Activated CD8-positive, alpha-beta T cell treated with anti-CD3 and anti-CD28 coated beads for 36 hours (primary cell): Measurements from ENCODE around the gene PCMTD2. TPM values are rescaled to one million over a fixed set of nuclear protein-coding genes. Genes with fewer than 3 reads are reported as not detected.

Source experiments
- ATAC-seq: fragments of 200-7000 bp; cut with Tn5 transposase; one replicate; pipeline ENCODE4 v1.10.0; 2021; ENCODE audit warnings: mild to moderate bottlenecking, moderate library complexity
- CTCF ChIA-PET: fragments of 350-600 bp; sonication (Branson Sonifier 250); formaldehyde crosslinking; loops from one replicate; lab custom pipeline; 2021; ENCODE audit warnings: antibody characterized with exemption; lab: Charles Lee
- POLR2A ChIA-PET: fragments of 350-600 bp; sonication (Branson Sonifier 250); formaldehyde crosslinking; loops from one replicate; lab custom pipeline; 2021; ENCODE audit warnings: antibody characterized with exemption; lab: Charles Lee
- DNase-seq: peaks from one replicate; pipeline ENCODE4 v3.0.0-alpha.2; 2020
- H3K27ac Mint-ChIP-seq: one replicate; pipeline ENCODE4 v1.8.0; 2021; ENCODE audit warnings: mild to moderate bottlenecking, mixed read lengths
- H3K27me3 Mint-ChIP-seq: one replicate; pipeline ENCODE4 v1.8.0; 2021; ENCODE audit warnings: mixed read lengths
- H3K36me3 Mint-ChIP-seq: one replicate; pipeline ENCODE4 v1.8.0; 2021; ENCODE audit warnings: low read depth, mixed read lengths
- H3K4me1 Mint-ChIP-seq: one replicate; pipeline ENCODE4 v1.8.0; 2021; ENCODE audit warnings: low read depth, mixed read lengths
- H3K4me3 Mint-ChIP-seq: one replicate; pipeline ENCODE4 v1.8.0; 2021; ENCODE audit warnings: mild to moderate bottlenecking, moderate library complexity, mixed read lengths
- H3K9me3 Mint-ChIP-seq: one replicate; pipeline ENCODE4 v1.8.0; 2021; ENCODE audit warnings: mixed read lengths
- intact Hi-C: fragments of 100-400 bp; cut with micrococcal nuclease; formaldehyde crosslinking; loops from one replicate; pipeline ENCODE4 v1.10.0; 2022
- total RNA-seq, 2 experiments: library from RNA; stranded (reverse); gene quantifications; one replicate each; pipeline ENCODE4 v1.2.3, GENCODE V29; 2021
- TF ChIP-seq, protein P1 (sequence below): fragments of 200-600 bp; IDR thresholded peaks from one replicate; pipeline ENCODE4 v1.8.0; 2022; ENCODE audit warnings: antibody characterized with exemption, mild to moderate bottlenecking

Gene PCMTD2
- total RNA-seq, 2 experiments from 2014 or later: 26.0 to 28.6 TPM

DNA sequence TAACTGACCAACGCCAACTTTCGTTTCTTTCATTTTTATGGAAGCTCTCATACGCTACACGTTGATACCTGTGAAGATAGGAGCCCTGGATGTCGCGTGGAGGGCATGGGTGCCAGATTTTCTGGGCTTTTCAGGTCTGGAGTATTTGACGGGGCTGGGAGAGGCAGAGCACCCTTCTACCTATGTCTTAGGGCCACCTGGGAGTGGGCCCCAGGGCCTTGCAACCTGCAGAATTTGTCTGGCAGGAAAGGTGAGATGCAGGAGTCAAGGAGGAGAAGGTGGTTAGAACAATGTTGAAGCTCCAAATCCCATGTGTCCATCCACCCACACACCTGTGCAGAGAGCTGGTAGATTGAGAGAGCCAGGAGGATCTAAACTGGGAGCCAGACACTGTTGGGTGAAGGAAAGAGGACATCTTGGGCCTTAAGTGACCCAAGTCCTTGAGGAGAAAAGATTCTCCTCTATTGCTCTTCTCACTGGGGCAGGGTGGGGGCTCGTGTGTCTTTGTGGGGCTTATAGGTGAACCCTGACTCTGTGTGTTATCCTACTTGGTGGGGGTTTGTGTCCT is 27.4 kb upstream of the PCMTD2 start:
- POLR2A ChIA-PET: no interaction called here

DNA sequence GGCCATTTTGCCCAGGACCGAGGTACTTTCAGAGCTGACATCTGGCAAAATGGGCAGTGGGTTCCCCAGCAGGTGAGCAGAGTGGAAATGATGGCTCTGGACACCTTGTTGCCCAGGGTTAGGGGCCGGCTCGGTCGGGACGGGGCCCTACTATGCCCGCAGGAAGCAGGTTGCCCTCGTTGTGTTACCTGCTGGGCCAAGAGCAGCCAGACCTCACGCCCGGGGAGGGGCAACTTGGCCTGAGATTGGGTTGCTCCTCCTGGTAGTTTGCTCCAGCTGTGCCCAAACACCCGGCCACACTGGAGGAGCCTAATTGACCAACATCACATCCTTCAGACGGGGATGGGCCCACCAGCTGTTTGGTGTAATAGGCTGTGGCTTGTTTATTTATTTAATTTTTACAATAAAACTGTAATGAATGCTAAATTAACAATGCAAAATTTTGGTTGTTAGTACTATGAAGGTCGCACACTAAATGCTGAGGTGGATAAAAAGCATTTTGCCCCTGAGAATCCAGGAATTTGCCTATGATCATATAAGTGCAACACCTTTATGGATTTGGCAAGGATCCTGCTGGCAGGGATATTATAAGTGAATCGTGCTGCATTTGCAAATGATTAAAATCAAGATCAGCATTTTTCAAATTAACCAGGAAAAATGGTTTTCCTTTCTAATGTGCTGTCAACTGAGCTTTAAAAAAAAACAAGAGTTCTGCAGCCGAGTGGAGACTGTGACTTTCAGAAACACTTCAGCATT is 26.6 kb upstream of the PCMTD2 start:
- no peaks in the 10 kb centered on the region for H3K36me3 Mint-ChIP-seq
- H3K4me3 Mint-ChIP-seq: no peak overlapping the region
- ATAC-seq (no peak), DNase-seq (no peak)
- H3K27me3 Mint-ChIP-seq: no peaks in the 10 kb centered on the region
- TF ChIP-seq, protein P1, sequence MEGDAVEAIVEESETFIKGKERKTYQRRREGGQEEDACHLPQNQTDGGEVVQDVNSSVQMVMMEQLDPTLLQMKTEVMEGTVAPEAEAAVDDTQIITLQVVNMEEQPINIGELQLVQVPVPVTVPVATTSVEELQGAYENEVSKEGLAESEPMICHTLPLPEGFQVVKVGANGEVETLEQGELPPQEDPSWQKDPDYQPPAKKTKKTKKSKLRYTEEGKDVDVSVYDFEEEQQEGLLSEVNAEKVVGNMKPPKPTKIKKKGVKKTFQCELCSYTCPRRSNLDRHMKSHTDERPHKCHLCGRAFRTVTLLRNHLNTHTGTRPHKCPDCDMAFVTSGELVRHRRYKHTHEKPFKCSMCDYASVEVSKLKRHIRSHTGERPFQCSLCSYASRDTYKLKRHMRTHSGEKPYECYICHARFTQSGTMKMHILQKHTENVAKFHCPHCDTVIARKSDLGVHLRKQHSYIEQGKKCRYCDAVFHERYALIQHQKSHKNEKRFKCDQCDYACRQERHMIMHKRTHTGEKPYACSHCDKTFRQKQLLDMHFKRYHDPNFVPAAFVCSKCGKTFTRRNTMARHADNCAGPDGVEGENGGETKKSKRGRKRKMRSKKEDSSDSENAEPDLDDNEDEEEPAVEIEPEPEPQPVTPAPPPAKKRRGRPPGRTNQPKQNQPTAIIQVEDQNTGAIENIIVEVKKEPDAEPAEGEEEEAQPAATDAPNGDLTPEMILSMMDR: no peak
- H3K4me1 Mint-ChIP-seq: peaks cover 23% of the 10 kb centered on the region
- no peak overlapping the region for H3K27ac Mint-ChIP-seq
- ChIA-PET CTCF (no interaction called here), POLR2A (no interaction called here)
- no peaks in the 10 kb centered on the region for H3K9me3 Mint-ChIP-seq
- intact Hi-C loops: no loop called here

More for the DNA sequence above, 27.4 kb upstream of the PCMTD2 start:
- DNase-seq: no peak
- H3K36me3 Mint-ChIP-seq: no peaks in the 10 kb centered on the region
- no peak for ATAC-seq
- TF ChIP-seq, protein P1: no peak
- H3K27me3 Mint-ChIP-seq: no peaks in the 10 kb centered on the region
- no peak overlapping the region for H3K4me3 Mint-ChIP-seq
- no peaks in the 10 kb centered on the region for H3K9me3 Mint-ChIP-seq
- CTCF ChIA-PET: no interaction called here
- peaks cover 19% of the 10 kb centered on the region for H3K4me1 Mint-ChIP-seq
- H3K27ac Mint-ChIP-seq: no peak overlapping the region
- intact Hi-C loops: no loop called here

DNA sequence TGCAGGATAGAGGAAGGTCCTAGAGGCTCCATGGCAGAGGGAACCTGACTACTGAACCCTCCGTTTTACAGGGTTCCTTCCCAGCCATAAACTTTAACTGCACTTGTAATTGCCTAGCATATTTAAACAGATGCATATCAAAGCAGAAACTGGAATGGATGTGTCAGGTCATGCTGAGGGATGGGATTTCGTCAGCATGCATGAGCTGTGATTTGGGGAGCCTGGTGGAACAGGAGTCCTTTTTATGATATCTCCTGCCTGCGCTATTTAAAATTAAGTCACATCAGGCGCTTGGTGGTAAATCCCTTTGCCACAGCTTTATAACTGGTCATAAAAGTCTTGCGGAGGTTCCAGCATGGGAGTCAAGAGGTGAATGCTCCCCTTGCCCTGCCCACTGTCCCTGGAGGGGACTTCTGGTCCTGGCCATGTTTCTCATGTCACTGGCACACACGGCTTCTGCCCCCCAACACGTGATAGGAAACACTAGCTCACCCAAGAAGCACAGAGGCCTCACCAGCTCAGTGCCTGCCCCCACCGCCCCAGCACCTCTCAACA is 26.0 kb upstream of the PCMTD2 start:
- Mint-ChIP-seq H3K27me3 (no peaks in the 10 kb centered on the region), H3K36me3 (no peaks in the 10 kb centered on the region), H3K4me1 (peaks cover 17% of the 10 kb centered on the region), H3K27ac (no peak overlapping the region), H3K9me3 (no peaks in the 10 kb centered on the region), H3K4me3 (no peak overlapping the region)
- TF ChIP-seq, protein P1: no peak
- no peak for DNase-seq
- ATAC-seq: no peak
- intact Hi-C loops: no loop called here
- ChIA-PET POLR2A (interaction anchor here (0.6 kb wide), 1 partner anchor 1606 kb away, joined by 3 read pairs; no protein-coding TSS in a partner anchor), CTCF (no interaction called here)

DNA sequence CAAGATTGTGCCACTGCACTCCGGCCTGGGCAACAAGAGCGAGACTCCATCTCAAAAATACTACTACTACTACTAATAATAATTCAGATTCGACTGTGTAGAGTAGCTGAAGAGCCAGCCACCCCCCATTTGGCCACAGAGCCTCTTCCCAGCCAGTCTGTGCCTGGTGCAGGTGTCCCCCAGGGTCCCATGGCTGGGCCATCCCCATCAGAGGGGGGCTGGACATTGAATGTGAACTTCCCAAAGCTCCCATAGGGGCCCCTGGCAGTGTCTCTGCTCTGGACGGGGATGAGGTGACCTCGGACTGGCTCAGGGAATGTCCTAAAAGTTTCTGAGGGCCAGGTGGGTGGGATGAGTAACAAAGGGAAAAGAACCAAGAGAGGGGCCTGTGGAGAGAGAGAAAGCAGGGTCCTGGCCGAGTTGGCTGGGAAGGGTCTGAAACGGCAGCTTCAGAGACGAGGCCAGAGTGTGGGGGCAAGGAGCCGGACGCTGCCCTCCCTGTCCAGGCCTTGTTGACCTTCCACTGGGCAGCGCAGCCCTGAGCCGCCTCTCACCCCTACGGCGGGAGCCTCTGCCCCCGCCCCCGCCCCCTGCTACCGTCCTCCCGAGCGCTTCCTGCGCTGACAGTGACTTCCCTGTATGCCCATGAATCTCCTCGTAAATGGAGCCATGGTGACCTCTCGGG is 24.9 kb upstream of the PCMTD2 start:
- no peak for DNase-seq
- Mint-ChIP-seq H3K27ac (no peak overlapping the region), H3K4me3 (no peak overlapping the region), H3K4me1 (peaks cover 12% of the 10 kb centered on the region), H3K36me3 (no peaks in the 10 kb centered on the region), H3K27me3 (no peaks in the 10 kb centered on the region), H3K9me3 (no peaks in the 10 kb centered on the region)
- ATAC-seq: no peak
- ChIA-PET CTCF (no interaction called here), POLR2A (no interaction called here)
- intact Hi-C loops: no loop called here
- TF ChIP-seq, protein P1: no peak
